ENCODE results near the gene STARD9. TPM values are rescaled to one million over a fixed set of nuclear protein-coding genes. Genes with fewer than 3 reads are reported as not detected.

Gene STARD9
- total and polyA plus RNA-seq, 9 of the 15 experiments (the other 6 are each of a cell fraction or from before 2014, with no cell fraction given): 0.45 to 6.0 (median 3.6) TPM

DNA sequence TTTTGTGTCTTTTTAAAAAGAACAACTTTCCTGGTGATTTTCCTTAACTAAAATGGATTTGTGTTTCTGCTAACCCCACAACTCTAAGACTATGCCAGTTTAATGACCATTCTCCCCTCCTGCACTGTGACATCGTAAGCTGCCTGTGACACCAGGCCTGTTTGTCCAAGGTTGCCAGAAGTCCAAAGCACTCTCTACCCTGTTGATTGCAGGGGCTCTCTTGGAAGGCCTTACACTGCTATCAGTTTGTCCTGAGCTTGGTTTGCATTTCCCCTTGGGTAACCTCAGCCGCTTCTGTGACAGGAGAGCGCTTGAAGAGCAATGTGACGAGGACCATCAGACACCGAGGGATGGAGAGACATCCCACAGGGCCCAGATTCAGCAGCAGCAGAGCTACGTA, 105.7 kb downstream of the STARD9 start:
- ATAC-seq: no peak
- CTCF ChIA-PET (ENCODE audit: low intra/inter-chr PET ratio): no interaction called here
- POLR2A ChIA-PET: interaction anchor here (0.7 to 1.1 kb wide), 2 partner anchors 9 to 77 kb away, joined by 3 to 4 read pairs; no protein-coding TSS in a partner anchor
- Histone ChIP-seq H3K27me3 (ENCODE audit: control insufficient read depth in 2 of 2, insufficient read depth in 2 of 2, low read length in 2 of 2) (no peaks in the 10 kb centered on the region), H4K20me1 (replicated peaks; ENCODE audit: control insufficient read depth, insufficient read depth, low read length) (no peaks in the 10 kb centered on the region; the same call in 1 of the 2 replicates), H3K4me2 (ENCODE audit: insufficient read depth, low read length) (no peak overlapping the region), H3K9me1 (ENCODE audit: control insufficient read depth, insufficient read depth, low read length) (no peaks in the 10 kb centered on the region), H3K79me2 (ENCODE audit: control insufficient read depth, insufficient read depth, low read length) (no peaks in the 10 kb centered on the region), H3K4me3 (no peak overlapping the region), H3K4me1 (replicated peaks in 1 of 2; ENCODE audit: control insufficient read depth in 2 of 2, insufficient read depth in 2 of 2, low read length in 2 of 2) (no peaks in the 10 kb centered on the region), H3K27ac (ENCODE audit: extremely low read depth, low read depth, low read length) (no peak overlapping the region), H3K9ac (ENCODE audit: insufficient read depth in 1 of 2, low read depth in 2 of 2, low read length in 2 of 2) (no peak overlapping the region), H2AFZ (ENCODE audit: low read depth, low read length) (no peak overlapping the region), H3K9me3 (replicated peaks; ENCODE audit: control insufficient read depth, insufficient read depth, low read depth, low read length) (no peaks in the 10 kb centered on the region), H3K36me3 (ENCODE audit: control insufficient read depth, insufficient read depth, low read length) (no peaks in the 10 kb centered on the region)
- no TSS peak for BruUV-seq (replicated peaks)
- no peak for DNase-seq (ENCODE audit: extremely low read depth in 1 of 4, low spot score in 3 of 4)
- no peak for FAIRE-seq
- in situ Hi-C loops (cut with MboI) (no loop called here), intact Hi-C loops (cut with micrococcal nuclease) (no loop called here)
- WGBS (ENCODE audit: insufficient coverage, low coverage, missing lambda C conversion rate): 74% methylated on average over 6 of the region's 6 CpGs
- no peak for TF ChIP-seq ARID2 (IDR thresholded peaks at IDR 0.05)
- no peak for TF ChIP-seq DACH1 (IDR thresholded peaks at IDR 0.05; ENCODE audit: partially characterized antibody)
- TF ChIP-seq, protein P1, sequence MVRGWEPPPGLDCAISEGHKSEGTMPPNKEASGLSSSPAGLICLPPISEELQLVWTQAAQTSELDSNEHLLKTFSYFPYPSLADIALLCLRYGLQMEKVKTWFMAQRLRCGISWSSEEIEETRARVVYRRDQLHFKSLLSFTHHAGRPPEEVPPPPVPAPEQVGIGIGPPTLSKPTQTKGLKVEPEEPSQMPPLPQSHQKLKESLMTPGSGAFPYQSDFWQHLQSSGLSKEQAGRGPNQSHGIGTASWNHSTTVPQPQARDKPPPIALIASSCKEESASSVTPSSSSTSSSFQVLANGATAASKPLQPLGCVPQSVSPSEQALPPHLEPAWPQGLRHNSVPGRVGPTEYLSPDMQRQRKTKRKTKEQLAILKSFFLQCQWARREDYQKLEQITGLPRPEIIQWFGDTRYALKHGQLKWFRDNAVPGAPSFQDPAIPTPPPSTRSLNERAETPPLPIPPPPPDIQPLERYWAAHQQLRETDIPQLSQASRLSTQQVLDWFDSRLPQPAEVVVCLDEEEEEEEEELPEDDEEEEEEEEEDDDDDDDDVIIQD (CRISPR knock-in tag; IDR thresholded peaks at IDR 0.05): no peak
- TF ChIP-seq SMAD3 (CRISPR knock-in tag; conservative IDR thresholded peaks at IDR 0.05): no peak
- TF ChIP-seq KAT2B (IDR thresholded peaks at IDR 0.05; ENCODE audit: low read depth, low read length): no peak
- TF ChIP-seq, protein P2, sequence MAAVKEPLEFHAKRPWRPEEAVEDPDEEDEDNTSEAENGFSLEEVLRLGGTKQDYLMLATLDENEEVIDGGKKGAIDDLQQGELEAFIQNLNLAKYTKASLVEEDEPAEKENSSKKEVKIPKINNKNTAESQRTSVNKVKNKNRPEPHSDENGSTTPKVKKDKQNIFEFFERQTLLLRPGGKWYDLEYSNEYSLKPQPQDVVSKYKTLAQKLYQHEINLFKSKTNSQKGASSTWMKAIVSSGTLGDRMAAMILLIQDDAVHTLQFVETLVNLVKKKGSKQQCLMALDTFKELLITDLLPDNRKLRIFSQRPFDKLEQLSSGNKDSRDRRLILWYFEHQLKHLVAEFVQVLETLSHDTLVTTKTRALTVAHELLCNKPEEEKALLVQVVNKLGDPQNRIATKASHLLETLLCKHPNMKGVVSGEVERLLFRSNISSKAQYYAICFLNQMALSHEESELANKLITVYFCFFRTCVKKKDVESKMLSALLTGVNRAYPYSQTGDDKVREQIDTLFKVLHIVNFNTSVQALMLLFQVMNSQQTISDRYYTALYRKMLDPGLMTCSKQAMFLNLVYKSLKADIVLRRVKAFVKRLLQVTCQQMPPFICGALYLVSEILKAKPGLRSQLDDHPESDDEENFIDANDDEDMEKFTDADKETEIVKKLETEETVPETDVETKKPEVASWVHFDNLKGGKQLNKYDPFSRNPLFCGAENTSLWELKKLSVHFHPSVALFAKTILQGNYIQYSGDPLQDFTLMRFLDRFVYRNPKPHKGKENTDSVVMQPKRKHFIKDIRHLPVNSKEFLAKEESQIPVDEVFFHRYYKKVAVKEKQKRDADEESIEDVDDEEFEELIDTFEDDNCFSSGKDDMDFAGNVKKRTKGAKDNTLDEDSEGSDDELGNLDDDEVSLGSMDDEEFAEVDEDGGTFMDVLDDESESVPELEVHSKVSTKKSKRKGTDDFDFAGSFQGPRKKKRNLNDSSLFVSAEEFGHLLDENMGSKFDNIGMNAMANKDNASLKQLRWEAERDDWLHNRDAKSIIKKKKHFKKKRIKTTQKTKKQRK (IDR thresholded peaks at IDR 0.05; ENCODE audit: borderline replicate concordance, low read depth, low read length): no peak
- TF ChIP-seq, protein P3, sequence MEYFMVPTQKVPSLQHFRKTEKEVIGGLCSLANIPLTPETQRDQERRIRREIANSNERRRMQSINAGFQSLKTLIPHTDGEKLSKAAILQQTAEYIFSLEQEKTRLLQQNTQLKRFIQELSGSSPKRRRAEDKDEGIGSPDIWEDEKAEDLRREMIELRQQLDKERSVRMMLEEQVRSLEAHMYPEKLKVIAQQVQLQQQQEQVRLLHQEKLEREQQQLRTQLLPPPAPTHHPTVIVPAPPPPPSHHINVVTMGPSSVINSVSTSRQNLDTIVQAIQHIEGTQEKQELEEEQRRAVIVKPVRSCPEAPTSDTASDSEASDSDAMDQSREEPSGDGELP (CRISPR knock-in tag; IDR thresholded peaks at IDR 0.05; ENCODE audit: borderline replicate concordance): no peak
- TF ChIP-seq, protein P4, sequence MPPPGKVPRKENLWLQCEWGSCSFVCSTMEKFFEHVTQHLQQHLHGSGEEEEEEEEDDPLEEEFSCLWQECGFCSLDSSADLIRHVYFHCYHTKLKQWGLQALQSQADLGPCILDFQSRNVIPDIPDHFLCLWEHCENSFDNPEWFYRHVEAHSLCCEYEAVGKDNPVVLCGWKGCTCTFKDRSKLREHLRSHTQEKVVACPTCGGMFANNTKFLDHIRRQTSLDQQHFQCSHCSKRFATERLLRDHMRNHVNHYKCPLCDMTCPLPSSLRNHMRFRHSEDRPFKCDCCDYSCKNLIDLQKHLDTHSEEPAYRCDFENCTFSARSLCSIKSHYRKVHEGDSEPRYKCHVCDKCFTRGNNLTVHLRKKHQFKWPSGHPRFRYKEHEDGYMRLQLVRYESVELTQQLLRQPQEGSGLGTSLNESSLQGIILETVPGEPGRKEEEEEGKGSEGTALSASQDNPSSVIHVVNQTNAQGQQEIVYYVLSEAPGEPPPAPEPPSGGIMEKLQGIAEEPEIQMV (tag; conservative IDR thresholded peaks at IDR 0.05; ENCODE audit: low read depth): no peak
- TF ChIP-seq, protein P5, sequence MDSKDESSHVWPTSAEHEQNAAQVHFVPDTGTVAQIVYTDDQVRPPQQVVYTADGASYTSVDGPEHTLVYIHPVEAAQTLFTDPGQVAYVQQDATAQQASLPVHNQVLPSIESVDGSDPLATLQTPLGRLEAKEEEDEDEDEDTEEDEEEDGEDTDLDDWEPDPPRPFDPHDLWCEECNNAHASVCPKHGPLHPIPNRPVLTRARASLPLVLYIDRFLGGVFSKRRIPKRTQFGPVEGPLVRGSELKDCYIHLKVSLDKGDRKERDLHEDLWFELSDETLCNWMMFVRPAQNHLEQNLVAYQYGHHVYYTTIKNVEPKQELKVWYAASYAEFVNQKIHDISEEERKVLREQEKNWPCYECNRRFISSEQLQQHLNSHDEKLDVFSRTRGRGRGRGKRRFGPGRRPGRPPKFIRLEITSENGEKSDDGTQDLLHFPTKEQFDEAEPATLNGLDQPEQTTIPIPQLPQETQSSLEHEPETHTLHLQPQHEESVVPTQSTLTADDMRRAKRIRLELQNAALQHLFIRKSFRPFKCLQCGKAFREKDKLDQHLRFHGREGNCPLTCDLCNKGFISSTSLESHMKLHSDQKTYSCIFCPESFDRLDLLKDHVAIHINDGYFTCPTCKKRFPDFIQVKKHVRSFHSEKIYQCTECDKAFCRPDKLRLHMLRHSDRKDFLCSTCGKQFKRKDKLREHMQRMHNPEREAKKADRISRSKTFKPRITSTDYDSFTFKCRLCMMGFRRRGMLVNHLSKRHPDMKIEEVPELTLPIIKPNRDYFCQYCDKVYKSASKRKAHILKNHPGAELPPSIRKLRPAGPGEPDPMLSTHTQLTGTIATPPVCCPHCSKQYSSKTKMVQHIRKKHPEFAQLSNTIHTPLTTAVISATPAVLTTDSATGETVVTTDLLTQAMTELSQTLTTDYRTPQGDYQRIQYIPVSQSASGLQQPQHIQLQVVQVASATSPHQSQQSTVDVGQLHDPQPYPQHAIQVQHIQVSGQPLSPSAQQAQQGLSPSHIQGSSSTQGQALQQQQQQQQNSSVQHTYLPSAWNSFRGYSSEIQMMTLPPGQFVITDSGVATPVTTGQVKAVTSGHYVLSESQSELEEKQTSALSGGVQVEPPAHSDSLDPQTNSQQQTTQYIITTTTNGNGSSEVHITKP (IDR thresholded peaks at IDR 0.05; ENCODE audit: partially characterized antibody): no peak
- TF ChIP-seq, protein P6, sequence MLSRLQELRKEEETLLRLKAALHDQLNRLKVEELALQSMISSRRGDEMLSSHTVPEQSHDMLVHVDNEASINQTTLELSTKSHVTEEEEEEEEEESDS (CRISPR knock-in tag; IDR thresholded peaks at IDR 0.05): no peak
